K562 (cell line): Measurements from ENCODE around the gene BZW2. TPM values are rescaled to one million over a fixed set of nuclear protein-coding genes. Genes with fewer than 3 reads are reported as not detected.

Source experiments
- CCNT2 ChIP-seq: IDR thresholded peaks from 2 replicates; pipeline ENCODE4 v1.6.1; 2011; ENCODE audit warnings: borderline replicate concordance, low read depth, mild to moderate bottlenecking, moderate library complexity, mixed read lengths, low read length; ENCODE audit not compliant: insufficient read length; ENCODE audit errors: extremely low read depth
- CTBP1 ChIP-seq: fragments of 450-650 bp; IDR thresholded peaks from 2 replicates; pipeline ENCODE4 v1.6.1; 2016; ENCODE audit warnings: borderline replicate concordance
- DACH1 ChIP-seq: fragments of 450-650 bp; IDR thresholded peaks from 2 replicates; pipeline ENCODE4 v1.6.1; 2018; ENCODE audit not compliant: partially characterized antibody
- HDGF ChIP-seq: fragments of 450-650 bp; IDR thresholded peaks from 2 replicates; pipeline ENCODE4 v1.6.1; 2016
- HEY1 ChIP-seq: fragments of 250-450 bp; sonication (Bioruptor Pico); IDR thresholded peaks from 2 replicates; pipeline ENCODE4 v1.5.0; 2020; ENCODE audit warnings: mild to moderate bottlenecking, moderate library complexity, borderline replicate concordance
- SIRT6 ChIP-seq: IDR thresholded peaks from one replicate; pipeline ENCODE4 v1.6.1; 2012; ENCODE audit warnings: low read depth, mild to moderate bottlenecking, control low read depth, inconsistent platforms, low read length, moderate library complexity
- SNRNP70 ChIP-seq: fragments of 200-400 bp; formaldehyde crosslinking; optimal IDR thresholded peaks from 2 replicates; pipeline ENCODE3; 2017; ENCODE audit warnings: low read depth, low read length
- TAL1 ChIP-seq: fragments of 450-650 bp; IDR thresholded peaks from 2 replicates; pipeline ENCODE4 v1.6.1; 2016; ENCODE audit warnings: mild to moderate bottlenecking
- TARDBP ChIP-seq: fragments of 450-650 bp; IDR thresholded peaks from 2 replicates; pipeline ENCODE4 v1.6.1; 2016
- ZKSCAN8 ChIP-seq: fragments of 200-800 bp; sonication (Bioruptor generic); IDR thresholded peaks from 2 replicates; pipeline ENCODE4 v1.6.1; 2016; ENCODE audit warnings: missing genetic modification characterization, missing compliant biosample characterization
- ZNF146 ChIP-seq: IDR thresholded peaks from one replicate; pipeline ENCODE4 v1.6.1; 2018; ENCODE audit warnings: missing compliant biosample characterization; ENCODE audit not compliant: unreplicated experiment
- ZSCAN32 ChIP-seq: fragments of 450-650 bp; formaldehyde crosslinking; IDR thresholded peaks from 2 replicates; pipeline ENCODE4 v1.4.0; 2020; ENCODE audit warnings: mild to moderate bottlenecking, moderate library complexity
- polyA plus RNA-seq, 8 experiments: library from polyadenylated mRNA; depleted of rRNA in 4 of 8; stranded (reverse) in 5 of 8; unstranded in 3 of 8; fragments of >200 nt; fragmentation: Nextera tagmentation in 2 of 8; fragmentation: Illumina TruSeq in 1 of 8; extraction: Ambion mirVana in 2 of 8; extraction: Trizol in 1 of 8; gene quantifications; 2 replicates each; pipeline versions ENCODE4 v1.2.1 to v1.2.3, GENCODE V29; 2011 to 2014; ENCODE audit warnings: inconsistent platforms in 1 of 8, missing spikeins in 1 of 8
- total RNA-seq, 7 experiments: library from RNA; depleted of rRNA in 6 of 7; stranded (reverse); fragments of >200 nt in 6 of 7; fragmentation: Illumina TruSeq in 2 of 7; extraction: Trizol in 2 of 7; gene quantifications; 2 replicates each; pipeline versions ENCODE4 v1.2.1 to v1.2.3, GENCODE V29; 2011 to 2021; ENCODE audit warnings: low replicate concordance in 1 of 7
- TF ChIP-seq, protein P1 (sequence below): fragments of 450-650 bp; IDR thresholded peaks from 2 replicates; pipeline ENCODE4 v1.6.1; 2016; ENCODE audit warnings: low read depth
- TF ChIP-seq, protein P2 (sequence below): fragments of 450-650 bp; conservative IDR thresholded peaks from 2 replicates; pipeline ENCODE4 v1.6.1; 2016; ENCODE audit warnings: missing genetic modification characterization, low read depth, mild to moderate bottlenecking, control low read depth, missing compliant biosample characterization
- TF ChIP-seq, protein P3 (sequence below): sonication (generic); formaldehyde crosslinking; IDR thresholded peaks from 2 replicates; pipeline ENCODE4 v1.8.0; 2022; ENCODE audit warnings: missing genetic modification reagents, mild to moderate bottlenecking, borderline replicate concordance

Gene BZW2
- total and polyA plus RNA-seq, 9 of the 15 experiments (the other 6 are each of a cell fraction or from before 2014, with no cell fraction given) = 140 to 316 (median 173) TPM

DNA sequence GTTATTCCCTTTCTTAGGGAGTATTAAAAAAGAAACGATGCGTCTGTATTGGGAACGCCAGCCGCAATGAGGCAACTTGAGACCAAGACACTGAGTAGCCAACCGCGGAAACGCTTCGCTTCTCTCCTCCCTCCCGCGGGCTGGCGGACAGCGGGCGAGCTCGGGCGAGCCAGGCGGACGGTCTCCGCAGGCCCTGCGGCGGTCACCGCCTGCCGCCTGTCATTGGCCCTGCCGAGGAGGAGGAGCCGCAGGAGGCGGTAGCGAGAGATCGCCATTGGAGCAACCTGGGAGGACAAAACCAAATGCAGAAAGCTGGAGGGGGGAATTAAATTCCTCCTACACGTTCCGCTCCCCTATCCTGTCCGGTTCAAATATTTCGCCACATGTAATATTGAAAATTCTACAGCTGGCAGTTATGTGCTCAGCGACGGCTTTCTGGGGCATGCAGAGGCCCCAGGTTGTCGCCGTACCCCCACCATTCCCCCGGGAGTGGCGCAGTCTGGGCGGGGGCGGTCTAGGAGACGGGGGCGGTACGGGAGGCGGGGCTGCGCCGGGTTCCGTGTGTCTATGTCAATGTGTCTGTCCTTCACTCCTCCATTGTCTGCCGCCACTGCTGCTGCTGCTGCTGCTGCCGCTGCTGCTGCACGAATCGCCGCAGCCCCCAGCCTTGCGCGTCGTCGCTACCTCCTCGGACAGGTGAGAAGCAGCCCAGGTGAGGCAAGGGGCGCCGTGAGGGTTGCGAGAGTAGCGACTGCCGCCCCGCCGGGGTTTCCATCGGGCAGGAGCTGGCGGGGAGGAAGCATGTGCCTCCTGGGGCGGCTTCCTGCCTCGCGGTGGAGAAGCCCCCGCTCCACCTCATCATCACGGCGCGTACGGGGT is at the start of gene BZW2, which contains the start of gene ANKMY2 (continued):
- TF ChIP-seq, protein P1, sequence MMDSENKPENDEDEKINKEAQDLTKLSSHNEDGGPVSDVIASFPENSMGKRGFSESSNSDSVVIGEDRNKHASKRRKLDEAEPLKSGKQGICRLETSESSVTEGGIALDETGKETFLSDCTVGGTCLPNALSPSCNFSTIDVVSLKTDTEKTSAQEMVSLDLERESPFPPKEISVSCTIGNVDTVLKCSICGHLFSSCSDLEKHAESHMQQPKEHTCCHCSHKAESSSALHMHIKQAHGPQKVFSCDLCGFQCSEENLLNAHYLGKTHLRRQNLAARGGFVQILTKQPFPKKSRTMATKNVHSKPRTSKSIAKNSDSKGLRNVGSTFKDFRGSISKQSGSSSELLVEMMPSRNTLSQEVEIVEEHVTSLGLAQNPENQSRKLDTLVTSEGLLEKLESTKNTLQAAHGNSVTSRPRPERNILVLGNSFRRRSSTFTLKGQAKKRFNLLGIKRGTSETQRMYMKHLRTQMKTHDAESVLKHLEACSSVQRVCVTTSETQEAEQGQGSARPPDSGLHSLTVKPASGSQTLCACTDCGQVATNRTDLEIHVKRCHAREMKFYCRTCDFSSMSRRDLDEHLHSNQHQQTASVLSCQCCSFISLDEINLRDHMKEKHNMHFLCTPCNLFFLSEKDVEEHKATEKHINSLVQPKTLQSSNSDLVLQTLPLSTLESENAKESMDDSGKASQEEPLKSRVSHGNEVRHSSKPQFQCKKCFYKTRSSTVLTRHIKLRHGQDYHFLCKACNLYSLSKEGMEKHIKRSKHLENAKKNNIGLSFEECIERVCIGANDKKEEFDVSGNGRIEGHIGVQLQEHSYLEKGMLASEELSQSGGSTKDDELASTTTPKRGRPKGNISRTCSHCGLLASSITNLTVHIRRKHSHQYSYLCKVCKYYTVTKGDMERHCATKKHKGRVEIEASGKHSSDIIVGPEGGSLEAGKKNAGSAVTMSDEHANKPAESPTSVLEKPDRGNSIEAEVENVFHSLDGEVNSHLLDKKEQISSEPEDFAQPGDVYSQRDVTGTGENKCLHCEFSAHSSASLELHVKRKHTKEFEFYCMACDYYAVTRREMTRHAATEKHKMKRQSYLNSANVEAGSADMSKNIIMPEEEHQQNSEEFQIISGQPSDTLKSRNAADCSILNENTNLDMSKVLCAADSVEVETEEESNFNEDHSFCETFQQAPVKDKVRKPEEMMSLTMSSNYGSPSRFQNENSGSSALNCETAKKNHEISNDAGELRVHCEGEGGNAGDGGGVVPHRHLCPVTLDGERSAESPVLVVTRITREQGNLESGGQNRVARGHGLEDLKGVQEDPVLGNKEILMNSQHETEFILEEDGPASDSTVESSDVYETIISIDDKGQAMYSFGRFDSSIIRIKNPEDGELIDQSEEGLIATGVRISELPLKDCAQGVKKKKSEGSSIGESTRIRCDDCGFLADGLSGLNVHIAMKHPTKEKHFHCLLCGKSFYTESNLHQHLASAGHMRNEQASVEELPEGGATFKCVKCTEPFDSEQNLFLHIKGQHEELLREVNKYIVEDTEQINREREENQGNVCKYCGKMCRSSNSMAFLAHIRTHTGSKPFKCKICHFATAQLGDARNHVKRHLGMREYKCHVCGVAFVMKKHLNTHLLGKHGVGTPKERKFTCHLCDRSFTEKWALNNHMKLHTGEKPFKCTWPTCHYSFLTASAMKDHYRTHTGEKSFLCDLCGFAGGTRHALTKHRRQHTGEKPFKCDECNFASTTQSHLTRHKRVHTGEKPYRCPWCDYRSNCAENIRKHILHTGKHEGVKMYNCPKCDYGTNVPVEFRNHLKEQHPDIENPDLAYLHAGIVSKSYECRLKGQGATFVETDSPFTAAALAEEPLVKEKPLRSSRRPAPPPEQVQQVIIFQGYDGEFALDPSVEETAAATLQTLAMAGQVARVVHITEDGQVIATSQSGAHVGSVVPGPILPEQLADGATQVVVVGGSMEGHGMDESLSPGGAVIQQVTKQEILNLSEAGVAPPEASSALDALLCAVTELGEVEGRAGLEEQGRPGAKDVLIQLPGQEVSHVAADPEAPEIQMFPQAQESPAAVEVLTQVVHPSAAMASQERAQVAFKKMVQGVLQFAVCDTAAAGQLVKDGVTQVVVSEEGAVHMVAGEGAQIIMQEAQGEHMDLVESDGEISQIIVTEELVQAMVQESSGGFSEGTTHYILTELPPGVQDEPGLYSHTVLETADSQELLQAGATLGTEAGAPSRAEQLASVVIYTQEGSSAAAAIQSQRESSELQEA = peak; percentile 61
- peak; percentile 76 for TF ChIP-seq CCNT2
- no peak for TF ChIP-seq TAL1
- no peak for TF ChIP-seq DACH1
- TF ChIP-seq TARDBP = no peak
- no peak for TF ChIP-seq ZNF146
- TF ChIP-seq CTBP1 = peak; percentile 15; the same call in 1 of the 2 replicates
- no peak for TF ChIP-seq HDGF
- TF ChIP-seq SIRT6 = no peak
- no peak for TF ChIP-seq HEY1
- TF ChIP-seq SNRNP70 = no peak
- TF ChIP-seq, protein P2, sequence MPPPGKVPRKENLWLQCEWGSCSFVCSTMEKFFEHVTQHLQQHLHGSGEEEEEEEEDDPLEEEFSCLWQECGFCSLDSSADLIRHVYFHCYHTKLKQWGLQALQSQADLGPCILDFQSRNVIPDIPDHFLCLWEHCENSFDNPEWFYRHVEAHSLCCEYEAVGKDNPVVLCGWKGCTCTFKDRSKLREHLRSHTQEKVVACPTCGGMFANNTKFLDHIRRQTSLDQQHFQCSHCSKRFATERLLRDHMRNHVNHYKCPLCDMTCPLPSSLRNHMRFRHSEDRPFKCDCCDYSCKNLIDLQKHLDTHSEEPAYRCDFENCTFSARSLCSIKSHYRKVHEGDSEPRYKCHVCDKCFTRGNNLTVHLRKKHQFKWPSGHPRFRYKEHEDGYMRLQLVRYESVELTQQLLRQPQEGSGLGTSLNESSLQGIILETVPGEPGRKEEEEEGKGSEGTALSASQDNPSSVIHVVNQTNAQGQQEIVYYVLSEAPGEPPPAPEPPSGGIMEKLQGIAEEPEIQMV = no peak
- TF ChIP-seq, protein P3, sequence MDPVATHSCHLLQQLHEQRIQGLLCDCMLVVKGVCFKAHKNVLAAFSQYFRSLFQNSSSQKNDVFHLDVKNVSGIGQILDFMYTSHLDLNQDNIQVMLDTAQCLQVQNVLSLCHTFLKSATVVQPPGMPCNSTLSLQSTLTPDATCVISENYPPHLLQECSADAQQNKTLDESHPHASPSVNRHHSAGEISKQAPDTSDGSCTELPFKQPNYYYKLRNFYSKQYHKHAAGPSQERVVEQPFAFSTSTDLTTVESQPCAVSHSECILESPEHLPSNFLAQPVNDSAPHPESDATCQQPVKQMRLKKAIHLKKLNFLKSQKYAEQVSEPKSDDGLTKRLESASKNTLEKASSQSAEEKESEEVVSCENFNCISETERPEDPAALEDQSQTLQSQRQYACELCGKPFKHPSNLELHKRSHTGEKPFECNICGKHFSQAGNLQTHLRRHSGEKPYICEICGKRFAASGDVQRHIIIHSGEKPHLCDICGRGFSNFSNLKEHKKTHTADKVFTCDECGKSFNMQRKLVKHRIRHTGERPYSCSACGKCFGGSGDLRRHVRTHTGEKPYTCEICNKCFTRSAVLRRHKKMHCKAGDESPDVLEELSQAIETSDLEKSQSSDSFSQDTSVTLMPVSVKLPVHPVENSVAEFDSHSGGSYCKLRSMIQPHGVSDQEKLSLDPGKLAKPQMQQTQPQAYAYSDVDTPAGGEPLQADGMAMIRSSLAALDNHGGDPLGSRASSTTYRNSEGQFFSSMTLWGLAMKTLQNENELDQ (CRISPR knock-in tag) = peak; percentile 93
- TF ChIP-seq ZKSCAN8 (CRISPR knock-in tag) = no peak
- 0 out of 2 replicates have a peak, but pooled peaks have one; percentile 21 for TF ChIP-seq ZSCAN32
